Neutrophil (primary cell): Measurements from ENCODE around the gene FGF22.

Source experiments
- H3K27ac ChIP-seq: fragments of 200-600 bp; sonication (generic); 2 replicates; pipeline ENCODE4 v1.5.1; 2016; ENCODE audit warnings: mild to moderate bottlenecking, moderate library complexity
- H3K27me3 ChIP-seq: fragments of 200-600 bp; sonication (generic); 2 replicates; pipeline ENCODE4 v1.6.0; 2016; ENCODE audit warnings: mild to moderate bottlenecking
- H3K36me3 ChIP-seq: fragments of 200-600 bp; sonication (generic); 2 replicates; pipeline ENCODE4 v1.5.1; 2017
- H3K4me1 ChIP-seq, 2 experiments: fragments of 200-600 bp in 1 of 2; sonication (generic) in 1 of 2; 1 replicate in 1 of 2; 2 replicates in 1 of 2; pipeline versions ENCODE4 v1.5.1 to v1.6.1; 2013 to 2016; ENCODE audit warnings: low read depth in 1 of 2, low read length in 1 of 2, mild to moderate bottlenecking in 1 of 2, moderate library complexity in 1 of 2; ENCODE audit not compliant: control insufficient read depth in 1 of 2, insufficient read depth in 1 of 2
- H3K4me3 ChIP-seq, 2 experiments: fragments of 200-600 bp in 1 of 2; sonication (generic) in 1 of 2; 1 replicate in 1 of 2; 2 replicates in 1 of 2; pipeline ENCODE4 v1.5.1; 2013 to 2016; ENCODE audit warnings: low read depth in 1 of 2, low read length in 1 of 2, mild to moderate bottlenecking in 1 of 2, moderate library complexity in 1 of 2
- H3K9me3 ChIP-seq: fragments of 200-600 bp; sonication (generic); 2 replicates; pipeline ENCODE4 v1.5.1; 2016
- TF ChIP-seq, protein P1 (sequence below): fragments of 200-600 bp; sonication (generic); IDR thresholded peaks from 2 replicates; pipeline ENCODE4 v1.5.1; 2016; ENCODE audit warnings: antibody characterized with exemption

The FGF22 gene

GRCh38 chr19:615619-616018 is 24.1 kb upstream of the FGF22 start:
- H3K36me3 ChIP-seq, result peaks cover 39% of the 10 kb centered on the region
- TF ChIP-seq, protein P1, sequence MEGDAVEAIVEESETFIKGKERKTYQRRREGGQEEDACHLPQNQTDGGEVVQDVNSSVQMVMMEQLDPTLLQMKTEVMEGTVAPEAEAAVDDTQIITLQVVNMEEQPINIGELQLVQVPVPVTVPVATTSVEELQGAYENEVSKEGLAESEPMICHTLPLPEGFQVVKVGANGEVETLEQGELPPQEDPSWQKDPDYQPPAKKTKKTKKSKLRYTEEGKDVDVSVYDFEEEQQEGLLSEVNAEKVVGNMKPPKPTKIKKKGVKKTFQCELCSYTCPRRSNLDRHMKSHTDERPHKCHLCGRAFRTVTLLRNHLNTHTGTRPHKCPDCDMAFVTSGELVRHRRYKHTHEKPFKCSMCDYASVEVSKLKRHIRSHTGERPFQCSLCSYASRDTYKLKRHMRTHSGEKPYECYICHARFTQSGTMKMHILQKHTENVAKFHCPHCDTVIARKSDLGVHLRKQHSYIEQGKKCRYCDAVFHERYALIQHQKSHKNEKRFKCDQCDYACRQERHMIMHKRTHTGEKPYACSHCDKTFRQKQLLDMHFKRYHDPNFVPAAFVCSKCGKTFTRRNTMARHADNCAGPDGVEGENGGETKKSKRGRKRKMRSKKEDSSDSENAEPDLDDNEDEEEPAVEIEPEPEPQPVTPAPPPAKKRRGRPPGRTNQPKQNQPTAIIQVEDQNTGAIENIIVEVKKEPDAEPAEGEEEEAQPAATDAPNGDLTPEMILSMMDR, result no peak
- H3K27ac ChIP-seq, result no peak overlapping the region
- H3K4me3 ChIP-seq, result no peak overlapping the region
- H3K9me3 ChIP-seq, result no peaks in the 10 kb centered on the region
- peaks cover 0 to 1% of the 10 kb centered on the region in 2 experiments for H3K4me1 ChIP-seq
- H3K27me3 ChIP-seq, result peaks cover 65% of the 10 kb centered on the region

DNA sequence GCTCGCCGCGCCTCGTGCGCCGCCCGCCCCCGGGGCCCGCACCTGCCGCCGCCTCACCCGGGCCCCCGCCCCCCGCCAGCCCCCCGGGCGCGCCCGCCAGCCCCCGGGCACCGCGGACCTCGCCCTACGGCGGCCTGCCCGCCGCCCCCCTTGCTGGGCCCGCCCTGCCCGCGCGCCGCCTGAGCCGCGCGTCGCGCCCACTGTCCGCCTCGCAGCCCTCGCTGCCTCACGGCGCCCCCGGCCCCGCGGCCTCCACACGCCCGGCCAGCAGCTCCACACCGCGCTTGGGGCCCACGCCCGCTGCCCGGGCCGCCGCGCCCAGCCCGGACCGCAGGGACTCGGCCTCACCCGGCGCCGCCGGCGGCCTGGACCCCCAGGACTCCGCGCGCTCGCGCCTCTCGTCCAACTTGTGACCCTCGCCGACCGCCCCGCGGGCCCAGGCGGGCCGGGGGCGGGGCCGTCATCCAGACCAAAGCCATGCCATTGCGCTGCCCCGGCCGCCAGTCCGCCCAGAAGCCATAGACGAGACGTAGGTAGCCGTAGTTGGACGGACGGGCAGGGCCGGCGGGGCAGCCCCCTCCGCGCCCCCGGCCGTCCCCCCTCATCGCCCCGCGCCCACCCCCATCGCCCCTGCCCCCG is 23.5 kb upstream of the FGF22 start:
- Histone ChIP-seq H3K27ac (no peak overlapping the region), H3K4me1 (no peaks in the 10 kb centered on the region), H3K9me3 (no peaks in the 10 kb centered on the region), H3K36me3 (peaks cover 45% of the 10 kb centered on the region), H3K27me3 (peaks cover 60% of the 10 kb centered on the region), H3K4me3 (no peak overlapping the region)
- TF ChIP-seq, protein P1, result no peak

- H3K4me3 ChIP-seq, result no peak overlapping the region
- H3K4me1 ChIP-seq, result no peaks in the 10 kb centered on the region
- no peak overlapping the region for H3K27ac ChIP-seq
- no peaks in the 10 kb centered on the region for H3K9me3 ChIP-seq
- peaks cover 51% of the 10 kb centered on the region for H3K36me3 ChIP-seq
- TF ChIP-seq, protein P1, result no peak
- peaks cover 52% of the 10 kb centered on the region for H3K27me3 ChIP-seq
Observed at GRCh38 chr19:616747-617526, 22.7 kb upstream of the FGF22 start.

DNA sequence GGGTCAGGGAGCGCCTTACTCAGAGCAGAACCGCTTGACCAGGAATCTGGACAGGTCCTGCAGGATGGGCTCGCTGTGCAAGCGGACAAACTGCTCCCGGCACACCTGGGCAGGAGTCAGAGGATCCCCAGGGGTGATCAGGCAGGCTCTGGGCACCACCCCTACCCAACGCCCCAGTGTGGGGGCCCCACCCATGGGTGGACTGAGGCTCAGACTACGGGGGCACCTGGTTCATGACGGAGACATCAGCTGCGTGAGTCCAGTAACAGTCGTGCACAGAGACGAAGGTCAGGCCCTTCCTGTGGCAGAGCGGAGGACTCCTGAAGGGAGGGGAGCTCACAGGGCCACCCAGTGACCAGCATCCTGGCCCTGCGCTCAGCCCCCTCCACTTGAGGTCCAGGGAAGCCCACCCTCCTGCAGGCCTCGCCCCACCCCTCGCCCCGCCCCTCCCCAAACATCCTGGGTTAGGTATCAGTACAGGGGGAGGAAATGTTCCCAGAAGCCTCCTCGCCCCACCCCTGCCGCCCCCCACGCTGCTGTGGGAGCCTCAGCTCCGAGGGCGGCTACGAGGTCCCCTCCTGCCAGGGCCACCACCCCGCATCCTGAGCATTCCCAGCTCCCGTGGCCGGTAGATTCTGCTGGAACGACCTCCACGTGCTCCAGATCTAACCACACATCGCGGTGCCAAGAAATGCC is 22.0 kb upstream of the FGF22 start:
- Histone ChIP-seq H3K27ac (no peak overlapping the region), H3K36me3 (peaks cover 59% of the 10 kb centered on the region), H3K4me1 (no peaks in the 10 kb centered on the region), H3K4me3 (no peak overlapping the region), H3K27me3 (peaks cover 45% of the 10 kb centered on the region), H3K9me3 (no peaks in the 10 kb centered on the region)
- TF ChIP-seq, protein P1, result no peak

DNA sequence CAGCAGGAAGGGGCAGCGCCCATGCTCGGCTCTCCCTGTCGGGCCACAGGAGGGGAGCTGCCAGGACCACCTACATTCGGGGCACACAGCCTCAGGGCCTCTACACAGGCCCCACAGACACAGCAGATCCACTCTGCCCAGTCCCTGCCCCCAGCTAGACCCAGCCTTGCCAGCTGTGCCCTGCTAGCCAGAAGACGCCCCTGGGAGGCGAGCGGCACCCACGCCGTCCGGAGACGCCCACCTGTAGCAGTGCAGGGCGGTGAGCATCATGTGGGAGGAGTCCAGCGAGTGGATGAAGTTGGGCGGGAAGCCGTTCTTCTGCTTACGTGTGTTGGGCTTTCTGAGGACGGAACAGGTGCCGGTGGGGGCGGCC is 21.4 kb upstream of the FGF22 start:
- Histone ChIP-seq H3K4me3 (no peak overlapping the region), H3K4me1 (no peaks in the 10 kb centered on the region), H3K27ac (no peak overlapping the region), H3K27me3 (peaks cover 39% of the 10 kb centered on the region), H3K36me3 (peaks cover 64% of the 10 kb centered on the region), H3K9me3 (no peaks in the 10 kb centered on the region)
- TF ChIP-seq, protein P1, result no peak
